Measurements from ENCODE around the gene KLHL3.

KLHL3 gene

GRCh38 chr5:137705106-137705505 lies 30.8 kb downstream of the KLHL3 start:
- no peak for TF ChIP-seq CTCF (IDR thresholded peaks at IDR 0.05; ENCODE audit: extremely low read depth, insufficient read depth, missing control alignments)
- DNase-seq (ENCODE audit: low spot score) = no peak
- in situ Hi-C loops (cut with MboI; ENCODE audit: low pct_unique_long_range_greater_than_20kb, low sequenced_read_pairs, unreplicated experiment) = no loop called here

- in situ Hi-C loops (cut with MboI; ENCODE audit: low pct_unique_long_range_greater_than_20kb, low sequenced_read_pairs, unreplicated experiment) = no loop called here
- no peak for DNase-seq (ENCODE audit: low spot score)
- TF ChIP-seq CTCF (IDR thresholded peaks at IDR 0.05; ENCODE audit: extremely low read depth, insufficient read depth, missing control alignments) = no peak
Observed at GRCh38 chr5:137703565-137703964, 32.3 kb downstream of the KLHL3 start.

DNA sequence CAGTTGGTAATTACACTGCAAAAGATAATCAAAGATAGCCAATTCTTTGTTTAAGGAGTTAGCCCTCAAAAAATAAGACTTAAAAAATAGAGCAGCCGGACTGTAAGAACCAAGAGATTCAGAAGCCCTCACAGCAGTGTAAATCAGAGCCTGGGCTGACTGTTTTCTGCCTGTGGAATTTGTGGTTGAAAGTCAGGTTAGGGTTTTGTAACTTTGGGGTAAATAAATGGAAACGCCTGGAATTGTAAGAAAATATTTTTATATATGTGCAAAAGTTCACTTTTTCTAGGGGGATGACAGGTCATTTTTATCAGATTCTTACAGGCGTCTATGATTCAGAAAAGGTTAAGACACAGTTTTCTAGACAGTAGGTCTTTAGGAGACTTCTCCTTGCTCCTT lies 35.6 kb downstream of the KLHL3 start:
- in situ Hi-C loops (cut with MboI; ENCODE audit: low pct_unique_long_range_greater_than_20kb, low sequenced_read_pairs, unreplicated experiment) = no loop called here
- no peak for TF ChIP-seq CTCF (IDR thresholded peaks at IDR 0.05; ENCODE audit: extremely low read depth, insufficient read depth, missing control alignments)
- no peak for DNase-seq (ENCODE audit: low spot score)

DNA sequence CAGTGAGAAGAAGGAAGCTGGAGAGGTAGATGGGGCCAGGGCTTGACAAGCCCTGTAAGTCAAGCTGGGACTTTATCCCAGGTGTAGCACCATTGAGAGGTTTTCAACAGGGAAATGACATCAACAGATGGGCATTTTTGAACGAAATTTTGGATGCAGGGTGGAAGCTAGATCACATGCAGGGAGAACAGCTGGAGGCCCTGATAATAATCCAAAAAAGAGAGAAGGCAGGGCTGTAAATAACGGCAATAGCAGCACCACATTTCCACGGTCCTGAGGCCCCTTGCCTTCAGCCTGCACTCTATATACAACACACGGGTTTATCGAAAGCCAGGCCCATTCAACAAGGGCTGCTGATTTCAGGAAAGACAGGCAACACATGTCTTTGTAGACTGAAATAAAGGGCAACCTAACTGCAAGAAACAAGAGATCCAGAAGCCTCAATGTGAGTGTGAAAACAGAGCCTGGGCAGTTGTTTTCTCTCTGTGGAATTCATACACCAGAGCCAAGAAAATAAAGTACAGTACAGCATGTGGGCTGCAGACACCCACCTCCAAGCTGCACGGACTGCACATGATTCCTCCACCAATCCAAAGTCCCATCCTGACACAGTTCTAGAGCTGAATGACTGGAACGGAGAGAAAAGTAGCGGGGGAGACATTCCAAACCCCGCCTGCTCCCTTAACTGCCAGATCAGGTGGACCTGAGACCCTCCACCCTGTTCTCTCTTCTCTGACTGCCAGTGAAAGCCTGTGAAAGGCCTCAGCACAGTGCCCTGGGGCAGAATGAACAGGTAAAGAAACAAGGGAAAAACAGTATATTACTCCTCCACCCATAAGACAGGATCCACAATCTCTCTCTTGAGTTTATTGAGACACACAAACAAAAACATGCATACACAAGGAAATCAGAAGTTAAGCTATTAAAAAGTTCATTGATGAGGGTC lies 36.3 kb downstream of the KLHL3 start:
- DNase-seq (ENCODE audit: low spot score) = no peak
- in situ Hi-C loops (cut with MboI; ENCODE audit: low pct_unique_long_range_greater_than_20kb, low sequenced_read_pairs, unreplicated experiment) = no loop called here
- no peak for TF ChIP-seq CTCF (IDR thresholded peaks at IDR 0.05; ENCODE audit: extremely low read depth, insufficient read depth, missing control alignments)

DNA sequence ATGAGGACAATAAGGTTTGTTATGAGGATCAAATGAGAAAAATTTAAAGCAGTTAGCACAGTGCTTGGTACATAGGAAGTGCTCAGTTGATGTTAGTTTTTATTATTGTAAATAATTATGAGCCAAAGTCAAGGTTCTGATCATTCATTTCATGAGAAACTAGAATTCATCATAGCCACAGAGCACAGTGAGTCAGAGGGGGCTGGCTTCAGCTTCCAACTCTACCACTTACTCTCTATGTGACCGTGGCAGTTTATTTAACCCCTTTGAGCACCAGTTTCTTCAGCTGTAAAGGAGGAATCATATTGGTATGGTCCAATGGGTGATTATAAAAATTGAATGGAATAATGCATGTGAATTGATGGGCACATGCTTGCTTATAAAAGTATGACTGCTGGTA lies 39.4 kb downstream of the KLHL3 start:
- no peak for TF ChIP-seq CTCF (IDR thresholded peaks at IDR 0.05; ENCODE audit: extremely low read depth, insufficient read depth, missing control alignments)
- in situ Hi-C loops (cut with MboI; ENCODE audit: low pct_unique_long_range_greater_than_20kb, low sequenced_read_pairs, unreplicated experiment) = no loop called here
- no peak for DNase-seq (ENCODE audit: low spot score)

DNA sequence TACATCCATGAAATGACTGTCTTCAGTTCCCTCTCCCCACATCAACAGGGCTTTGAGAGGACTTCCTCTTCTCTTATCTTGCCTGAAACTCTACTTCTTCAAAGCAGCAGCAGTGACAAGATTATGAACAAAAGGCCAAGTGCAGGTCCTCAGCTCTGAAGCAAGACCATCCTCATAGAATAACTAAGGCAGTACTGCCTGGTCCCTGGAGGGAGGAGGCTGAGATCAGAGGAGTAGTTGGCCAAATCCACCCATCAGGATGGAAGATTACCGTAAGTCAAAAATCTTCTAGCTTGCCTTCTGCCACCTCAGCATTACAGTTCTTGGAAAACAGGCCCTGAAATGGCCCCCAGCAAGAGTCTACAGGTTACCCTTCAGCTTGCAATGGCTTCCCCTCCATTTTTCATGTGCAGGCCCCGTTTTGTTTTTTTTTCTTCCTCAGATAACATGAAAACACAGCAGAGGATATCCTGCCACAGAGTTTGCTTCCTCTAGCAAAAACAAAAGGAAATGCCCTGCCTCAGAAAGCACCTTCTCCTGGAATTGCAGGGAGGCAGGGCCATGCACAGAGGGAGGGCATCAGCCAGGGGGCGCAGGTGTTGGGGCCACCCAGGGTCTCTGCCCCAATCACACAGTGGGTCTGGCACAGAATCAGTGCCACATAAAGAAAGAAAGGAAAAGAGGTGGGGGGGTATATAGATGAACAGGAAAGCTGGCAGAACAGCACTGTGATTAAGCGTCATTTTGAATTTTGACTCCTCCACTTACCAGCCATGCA lies 40.0 kb downstream of the KLHL3 start:
- TF ChIP-seq CTCF (IDR thresholded peaks at IDR 0.05; ENCODE audit: extremely low read depth, insufficient read depth, missing control alignments) = no peak
- in situ Hi-C loops (cut with MboI; ENCODE audit: low pct_unique_long_range_greater_than_20kb, low sequenced_read_pairs, unreplicated experiment) = no loop called here
- no peak for DNase-seq (ENCODE audit: low spot score)
